IPS DF 6.9 (cell line): ENCODE measurements around the gene CCDC34.
"Not testable (repeated sequence)": the region's sequence is repeated elsewhere in the genome, so short reads cannot be mapped to it uniquely, and the experiment has no call there.

ENCODE experiments used
- DNase-seq: peaks from one replicate; pipeline ENCODE4 v3.0.0-alpha.2; 2013; ENCODE audit warnings: low read depth, low spot score
- H3K27ac ChIP-seq: one replicate; pipeline ENCODE4 v1.5.1; 2013; ENCODE audit warnings: low read length, control low read depth
- H3K27me3 ChIP-seq: 2 replicates; pipeline ENCODE4 v1.6.1; 2013; ENCODE audit warnings: mild to moderate bottlenecking, low read length; ENCODE audit not compliant: control insufficient read depth, insufficient read depth
- H3K36me3 ChIP-seq: 2 replicates; pipeline ENCODE4 v1.6.1; 2013; ENCODE audit warnings: low read length; ENCODE audit not compliant: control insufficient read depth, insufficient read depth
- H3K4me1 ChIP-seq: 2 replicates; pipeline ENCODE4 v1.6.1; 2013; ENCODE audit warnings: low read length; ENCODE audit not compliant: control insufficient read depth, insufficient read depth
- H3K4me3 ChIP-seq: 2 replicates; pipeline ENCODE4 v1.5.1; 2013; ENCODE audit warnings: mild to moderate bottlenecking, low read length
- H3K9me3 ChIP-seq: 2 replicates; pipeline ENCODE4 v1.6.1; 2013; ENCODE audit warnings: low read length, inconsistent platforms; ENCODE audit not compliant: control insufficient read depth, insufficient read depth
- WGBS: extraction: QIAGEN DNeasy Blood & Tissue Kit; methylation state at CpG from one replicate; pipeline ENCODE4 v1.1.7; 2013; ENCODE audit warnings: mixed read lengths, missing lambda C conversion rate; ENCODE audit not compliant: insufficient read length, insufficient coverage; 5-methylcytosine and 5-hydroxymethylcytosine counted together

Gene CCDC34

DNA sequence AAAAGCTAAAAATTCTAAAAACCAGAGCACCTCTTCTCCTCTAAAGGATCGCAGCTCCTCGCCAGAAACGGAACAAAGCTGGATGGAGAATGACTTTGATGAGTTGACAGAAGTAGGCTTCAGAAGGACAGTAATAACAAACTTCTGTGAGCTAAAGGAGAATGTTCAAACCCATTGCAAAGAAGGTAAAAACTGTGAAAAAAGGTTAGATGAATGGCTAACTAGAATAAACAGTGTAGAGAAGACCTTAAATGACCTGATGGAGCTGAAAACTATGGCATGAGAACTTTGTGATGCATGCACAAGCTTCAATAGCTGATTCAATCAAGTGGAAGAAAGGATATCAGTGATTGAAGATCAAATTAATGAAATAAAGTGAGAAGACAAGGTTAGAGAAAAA lies 40.8 kb downstream of the CCDC34 start:
- H3K27me3 ChIP-seq, DNase-seq, H3K36me3 ChIP-seq, H3K27ac ChIP-seq, H3K4me1 ChIP-seq, H3K9me3 ChIP-seq, H3K4me3 ChIP-seq: not testable (repeated sequence)
- WGBS, result no CpG with 5 or more reads among the region's 3 CpGs

- not testable (repeated sequence) for H3K4me3 ChIP-seq, DNase-seq, H3K36me3 ChIP-seq, H3K27ac ChIP-seq, H3K4me1 ChIP-seq, H3K9me3 ChIP-seq, H3K27me3 ChIP-seq
- WGBS, result no CpG with 5 or more reads among the region's 10 CpGs
Observed at GRCh38 chr11:27321340-27321739, 41.7 kb downstream of the CCDC34 start.

DNA sequence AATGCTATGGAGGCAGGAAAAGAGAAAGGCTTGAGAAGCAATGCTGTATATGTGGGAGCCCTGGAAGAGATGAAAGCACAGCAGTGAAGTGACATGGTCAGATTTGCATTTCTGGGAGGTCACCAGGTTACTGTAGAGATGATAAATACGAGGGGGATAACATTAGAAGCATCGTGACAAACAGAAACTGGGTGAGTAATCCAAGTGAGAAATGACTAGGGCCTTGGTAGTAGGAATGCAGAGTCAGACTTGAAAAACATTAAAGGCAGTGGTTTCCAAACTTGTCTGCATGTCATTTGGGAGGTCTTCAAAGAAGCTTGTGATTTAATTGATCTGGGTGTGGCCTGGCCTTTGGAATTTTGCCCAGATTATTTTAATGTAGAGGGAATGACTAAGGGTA lies 43.9 kb downstream of the CCDC34 start:
- no peaks in the 10 kb centered on the region for H3K27me3 ChIP-seq
- WGBS, result no CpG with 5 or more reads among the region's 2 CpGs
- H3K27ac ChIP-seq, result no peak overlapping the region
- no peak for DNase-seq
- no peaks in the 10 kb centered on the region for H3K4me1 ChIP-seq
- peaks cover 2% of the 10 kb centered on the region; the same call in 1 of the 2 replicates for H3K9me3 ChIP-seq
- H3K36me3 ChIP-seq, result no peaks in the 10 kb centered on the region
- H3K4me3 ChIP-seq, result no peak overlapping the region

- DNase-seq, result no peak
- Histone ChIP-seq H3K36me3 (no peaks in the 10 kb centered on the region), H3K27ac (no peak overlapping the region), H3K9me3 (peaks cover 2% of the 10 kb centered on the region; the same call in 1 of the 2 replicates), H3K4me1 (no peaks in the 10 kb centered on the region), H3K4me3 (no peak overlapping the region), H3K27me3 (no peaks in the 10 kb centered on the region)
- no CpG with 5 or more reads among the region's 2 CpGs for WGBS
Observed at GRCh38 chr11:27317751-27318150, 45.3 kb downstream of the CCDC34 start.

- Histone ChIP-seq H3K9me3 (no peaks in the 10 kb centered on the region), H3K27me3 (no peaks in the 10 kb centered on the region), H3K36me3 (no peaks in the 10 kb centered on the region), H3K4me1 (no peaks in the 10 kb centered on the region), H3K27ac (no peak overlapping the region), H3K4me3 (no peak overlapping the region)
- DNase-seq, result no peak
- WGBS, result no CpG with 5 or more reads among the region's 1 CpG
Observed at GRCh38 chr11:27315836-27316235, 47.2 kb downstream of the CCDC34 start.

- H3K36me3 ChIP-seq, result no peaks in the 10 kb centered on the region
- H3K4me1 ChIP-seq, result no peaks in the 10 kb centered on the region
- H3K9me3 ChIP-seq, result no peaks in the 10 kb centered on the region
- DNase-seq, result no peak
- no peak overlapping the region for H3K27ac ChIP-seq
- no peaks in the 10 kb centered on the region for H3K27me3 ChIP-seq
- no CpG with 5 or more reads among the region's 2 CpGs for WGBS
- no peak overlapping the region for H3K4me3 ChIP-seq
Observed at GRCh38 chr11:27313157-27313821, 49.7 kb downstream of the CCDC34 start.

- Histone ChIP-seq H3K9me3 (no peaks in the 10 kb centered on the region), H3K27ac (no peak overlapping the region), H3K27me3 (no peaks in the 10 kb centered on the region), H3K36me3 (no peaks in the 10 kb centered on the region), H3K4me1 (no peaks in the 10 kb centered on the region), H3K4me3 (no peak overlapping the region)
- no CpG with 5 or more reads among the region's 2 CpGs for WGBS
- DNase-seq, result no peak
Observed at GRCh38 chr11:27312110-27312509, 50.9 kb downstream of the CCDC34 start.

DNA sequence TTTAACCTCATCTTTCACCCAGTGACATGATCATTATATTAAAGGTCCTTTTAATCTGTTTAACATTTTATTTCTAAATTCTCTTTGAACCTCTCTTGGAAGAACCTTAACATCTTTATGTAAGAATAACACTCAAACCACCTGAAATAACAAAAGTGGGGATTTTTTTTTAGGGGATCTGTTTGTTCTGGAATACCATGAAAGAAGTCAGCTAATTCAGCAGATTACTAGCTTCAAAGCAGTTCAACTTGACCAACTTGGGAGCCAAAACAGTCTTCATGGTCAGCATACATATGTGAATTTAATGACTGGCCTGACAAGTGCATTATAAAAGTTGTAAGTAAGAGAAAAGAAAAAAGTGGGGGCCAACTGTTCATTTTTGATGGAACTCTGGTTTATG lies 52.3 kb downstream of the CCDC34 start:
- Histone ChIP-seq H3K4me1 (no peaks in the 10 kb centered on the region), H3K27me3 (no peaks in the 10 kb centered on the region), H3K36me3 (no peaks in the 10 kb centered on the region), H3K27ac (no peak overlapping the region), H3K9me3 (no peaks in the 10 kb centered on the region), H3K4me3 (no peak overlapping the region)
- no peak for DNase-seq

DNA sequence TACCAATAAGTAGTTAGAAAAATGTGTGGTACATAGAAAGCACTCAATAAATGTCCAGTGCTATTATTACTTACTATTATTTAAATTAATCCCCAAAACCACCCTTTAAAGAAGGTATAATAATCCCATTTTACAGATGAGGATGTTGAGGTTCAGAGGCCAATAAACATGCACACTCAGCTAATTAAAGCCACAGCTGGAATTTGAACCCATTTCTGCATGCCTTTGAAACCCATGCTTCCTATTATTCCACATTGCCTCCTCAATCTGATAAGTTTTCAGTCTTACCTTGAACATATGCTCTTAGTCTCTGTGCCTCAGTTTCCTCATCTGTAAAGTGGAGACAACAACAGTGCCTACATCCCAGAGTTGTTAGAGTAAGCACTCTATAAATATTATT lies 52.8 kb downstream of the CCDC34 start:
- DNase-seq, result no peak
- Histone ChIP-seq H3K4me1 (no peaks in the 10 kb centered on the region), H3K36me3 (no peaks in the 10 kb centered on the region), H3K9me3 (no peaks in the 10 kb centered on the region), H3K27ac (no peak overlapping the region), H3K4me3 (no peak overlapping the region), H3K27me3 (no peaks in the 10 kb centered on the region)

GRCh38 chr11:27309046-27309445 lies 54.0 kb downstream of the CCDC34 start:
- WGBS, result no CpG with 5 or more reads among the region's 5 CpGs
- Histone ChIP-seq H3K27me3 (no peaks in the 10 kb centered on the region), H3K36me3 (no peaks in the 10 kb centered on the region), H3K4me1 (no peaks in the 10 kb centered on the region), H3K4me3 (no peak overlapping the region), H3K9me3 (no peaks in the 10 kb centered on the region), H3K27ac (no peak overlapping the region)
- DNase-seq, result no peak

DNA sequence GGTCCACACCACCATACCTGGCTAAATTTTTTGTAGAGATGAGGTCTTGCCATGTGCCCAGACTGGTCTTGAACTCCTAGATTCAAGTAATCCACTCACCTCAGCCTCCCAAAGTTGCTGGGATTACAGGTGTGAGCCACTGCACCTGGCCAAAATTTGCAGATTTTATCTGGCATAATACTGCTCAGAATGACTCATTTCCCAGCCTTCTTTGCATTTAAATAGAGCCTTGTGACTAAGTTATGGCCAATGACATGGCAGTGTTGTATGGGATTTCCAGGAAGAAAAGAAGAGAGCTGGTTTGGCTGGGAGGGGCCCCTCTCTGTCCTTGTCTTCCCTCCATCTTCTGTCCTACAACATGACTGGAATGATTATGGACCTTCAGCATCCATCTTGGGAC lies 55.8 kb downstream of the CCDC34 start:
- Histone ChIP-seq H3K4me3 (no peak overlapping the region), H3K4me1 (no peaks in the 10 kb centered on the region), H3K27me3 (no peaks in the 10 kb centered on the region), H3K27ac (no peak overlapping the region), H3K36me3 (no peaks in the 10 kb centered on the region), H3K9me3 (no peaks in the 10 kb centered on the region)
- DNase-seq, result no peak
